LNCAP (cell line): ENCODE measurements around the gene FDPS.

Experiments
- CTCF ChIP-seq: fragments of 450-650 bp; IDR thresholded peaks from 2 replicates; pipeline ENCODE4 v1.5.1; 2017; ENCODE audit warnings: mild to moderate bottlenecking

The FDPS gene

GRCh38 chr1:155322953-155323728 is 14.5 kb downstream of the FDPS start:
- TF ChIP-seq CTCF: peak; percentile 99

- TF ChIP-seq CTCF: no peak
Measured at GRCh38 chr1:155323729-155324036, 15.0 kb downstream of the FDPS start.

GRCh38 chr1:155324037-155324716 is 15.5 kb downstream of the FDPS start:
- TF ChIP-seq CTCF: no peak

GRCh38 chr1:155324717-155325602 is 16.3 kb downstream of the FDPS start:
- TF ChIP-seq CTCF: peak; percentile 66

GRCh38 chr1:155325603-155325893 is 16.9 kb downstream of the FDPS start:
- TF ChIP-seq CTCF: no peak

- TF ChIP-seq CTCF: no peak
Measured at GRCh38 chr1:155326020-155326526, 17.4 kb downstream of the FDPS start.

- no peak for TF ChIP-seq CTCF
Measured at GRCh38 chr1:155326631-155327037, 18.0 kb downstream of the FDPS start.
